NCI-H128 (cell line): ENCODE results near the gene PIK3CB.
"Not testable (repeated sequence)": the region's sequence is repeated elsewhere in the genome, so short reads cannot be mapped to it uniquely, and the experiment has no call there.

Experiments
- DNase-seq: peaks from one replicate; lab custom pipeline; 2025; ENCODE audit not compliant: unreplicated experiment; lab: John Stamatoyannopoulos, UW

Gene PIK3CB

DNA sequence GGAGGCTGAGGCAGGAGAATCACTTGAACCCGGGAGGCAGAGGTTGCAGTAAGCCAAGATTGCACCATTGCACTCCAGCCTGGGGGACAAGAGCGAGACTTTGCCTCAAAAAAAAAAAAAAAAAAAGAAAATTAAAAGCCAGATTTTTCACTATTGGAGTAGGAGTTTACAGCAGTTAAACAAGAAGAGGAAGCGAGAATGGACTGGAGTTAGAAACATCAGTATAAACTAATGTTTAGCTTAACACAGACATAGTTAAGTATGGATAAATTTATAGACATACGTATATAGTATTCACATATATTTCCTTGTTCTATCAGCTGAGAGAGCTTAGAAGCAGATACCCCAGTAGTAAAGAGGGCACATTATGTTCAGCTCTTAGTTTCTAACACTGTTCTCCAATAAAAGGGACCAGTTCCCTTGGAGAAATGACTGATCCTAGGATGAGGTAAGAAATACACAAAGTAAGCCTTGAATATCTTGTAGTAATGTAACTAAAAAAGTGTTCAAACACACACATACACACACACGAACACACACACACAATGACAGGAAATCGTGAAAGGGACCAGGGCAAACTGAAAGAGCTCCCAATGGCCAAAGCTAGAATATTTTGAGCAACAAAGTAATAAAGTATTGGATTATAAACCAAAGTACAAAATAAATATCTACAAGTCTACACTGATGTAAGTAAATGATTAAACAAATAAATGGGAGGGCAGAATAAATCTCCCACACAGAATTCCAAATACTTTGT, 25.1 kb downstream of the PIK3CB start:
- no peak for DNase-seq

GRCh38 chr3:138806376-138807080, 28.2 kb downstream of the PIK3CB start:
- no peak for DNase-seq

DNA sequence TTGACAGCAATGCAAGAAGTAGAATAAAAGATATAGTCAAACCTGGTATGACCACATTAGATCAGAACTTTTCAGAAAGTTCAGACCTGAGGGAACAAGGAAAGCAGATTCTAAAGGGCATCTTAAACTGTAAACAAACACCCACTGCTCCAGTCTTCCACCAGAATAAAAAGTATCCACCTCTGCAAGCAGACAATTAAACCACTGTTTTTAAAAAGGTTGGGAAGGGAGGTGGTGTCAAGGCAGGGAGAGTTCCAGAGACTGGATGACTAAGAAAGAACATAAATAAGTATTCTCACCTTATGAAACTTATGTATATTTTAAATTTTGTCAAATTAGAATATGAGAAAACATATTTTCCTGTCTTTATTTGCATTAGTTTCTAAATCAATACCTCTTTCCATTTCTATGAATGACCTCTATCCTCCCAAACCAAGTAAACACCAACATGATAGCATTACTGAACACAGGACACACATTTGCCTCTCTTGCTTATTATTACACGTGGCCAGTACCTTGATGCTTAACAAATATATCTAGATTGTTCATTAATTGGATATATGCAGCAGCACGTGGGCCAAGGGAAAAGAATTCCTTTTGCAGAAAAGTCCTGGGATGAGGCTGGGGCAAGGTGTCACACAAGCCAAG, 31.6 kb downstream of the PIK3CB start:
- no peak for DNase-seq

GRCh38 chr3:138802223-138802622, 32.5 kb downstream of the PIK3CB start:
- not testable (repeated sequence) for DNase-seq

- no peak for DNase-seq
Measured at GRCh38 chr3:138801792-138802191, 32.9 kb downstream of the PIK3CB start.

DNA sequence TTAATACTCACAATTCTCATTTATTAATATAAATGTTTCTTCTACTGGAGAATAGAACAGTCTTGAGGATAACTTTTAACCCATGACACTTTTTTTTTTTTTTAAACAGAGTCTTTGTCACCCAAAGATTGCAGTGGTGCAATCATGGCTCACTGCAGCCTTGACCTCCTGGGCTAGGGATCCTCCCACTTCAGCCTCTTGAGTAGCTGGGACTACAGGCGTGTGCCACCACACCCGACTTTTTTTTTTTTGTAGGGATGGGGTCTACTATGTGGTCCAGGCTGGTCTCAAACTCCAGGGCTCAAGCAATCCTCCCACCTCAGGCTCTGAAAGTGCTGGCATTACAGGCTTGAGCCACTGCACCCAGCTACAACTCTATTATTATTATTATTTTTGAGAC, 34.5 kb downstream of the PIK3CB start:
- no peak for DNase-seq

- no peak for DNase-seq
Measured at GRCh38 chr3:138799822-138800221, 34.9 kb downstream of the PIK3CB start.

- DNase-seq, result no peak
Measured at GRCh38 chr3:138797508-138798038, 37.2 kb downstream of the PIK3CB start.

GRCh38 chr3:138796761-138797160, 38.0 kb downstream of the PIK3CB start:
- DNase-seq, result no peak

- DNase-seq, result no peak
Measured at GRCh38 chr3:138786788-138787271, 47.9 kb downstream of the PIK3CB start.

- no peak for DNase-seq
Measured at GRCh38 chr3:138785951-138786350, 48.8 kb downstream of the PIK3CB start.

DNA sequence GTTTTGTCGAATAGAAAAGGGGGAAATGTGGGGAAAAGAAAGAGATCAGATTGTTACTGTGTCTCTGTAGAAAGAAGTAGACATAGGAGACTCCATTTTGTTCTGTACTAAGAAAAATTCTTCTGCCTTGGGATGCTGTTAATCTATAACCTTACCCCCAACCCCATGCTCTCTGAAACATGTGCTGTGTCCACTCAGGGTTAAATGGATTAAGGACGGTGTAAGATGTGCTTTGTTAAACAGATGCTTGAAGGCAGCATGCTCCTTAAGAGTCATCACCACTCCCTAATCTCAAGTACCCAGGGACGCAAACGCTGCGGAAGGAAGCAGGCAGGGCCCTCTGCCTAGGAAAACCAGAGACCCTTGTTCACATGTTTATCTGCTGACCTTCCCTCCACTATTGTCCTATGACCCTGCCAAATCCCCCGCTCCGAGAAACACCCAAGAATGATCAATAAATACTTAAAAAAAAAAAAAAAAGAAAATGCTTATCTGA, 49.3 kb downstream of the PIK3CB start:
- not testable (repeated sequence) for DNase-seq

GRCh38 chr3:138782755-138783154, 52.0 kb downstream of the PIK3CB start:
- DNase-seq, result no peak

DNA sequence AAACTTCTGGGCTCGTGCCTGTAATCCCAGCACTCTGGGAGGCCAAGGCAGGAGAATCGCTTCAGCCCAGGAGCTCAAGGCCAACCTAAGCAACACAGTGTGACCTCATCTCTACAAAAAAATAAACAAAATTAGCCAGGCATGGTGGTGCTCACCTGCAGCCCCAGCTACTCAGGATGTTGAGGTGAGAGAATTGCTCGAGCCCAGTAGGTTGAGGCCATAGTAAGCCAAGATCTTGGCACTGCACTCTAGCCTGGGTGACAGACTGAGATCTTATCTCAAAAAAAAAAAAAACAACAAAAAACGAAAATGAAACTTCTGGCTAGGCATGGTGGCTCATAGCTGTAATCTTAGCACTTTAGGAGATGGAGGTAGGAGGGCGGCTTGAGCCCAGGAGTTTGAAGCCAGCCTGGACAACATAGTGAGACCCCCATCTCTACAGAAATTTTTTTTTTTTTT, 53.7 kb downstream of the PIK3CB start:
- DNase-seq, result no peak

DNA sequence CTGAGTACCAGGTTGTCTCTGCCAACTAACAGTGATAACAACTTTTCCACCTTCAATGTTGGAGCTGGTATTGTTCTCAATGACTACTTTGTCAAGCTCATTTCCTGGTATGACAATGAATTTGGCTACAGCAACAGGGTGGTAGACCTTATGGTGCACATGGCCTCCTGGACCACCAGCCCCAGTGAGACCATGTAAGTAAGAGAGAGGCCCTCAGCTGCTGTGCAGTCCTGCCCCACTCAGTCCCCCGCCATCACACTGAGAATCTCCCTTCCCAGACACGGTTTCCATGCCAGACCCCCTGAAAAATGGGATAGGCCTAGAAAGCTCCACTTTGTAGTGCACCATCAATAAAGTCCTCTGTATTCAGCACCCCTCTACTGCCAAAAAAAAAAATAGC, 56.1 kb downstream of the PIK3CB start:
- no peak for DNase-seq

- no peak for DNase-seq
Measured at GRCh38 chr3:138776961-138777360, 57.8 kb downstream of the PIK3CB start.

DNA sequence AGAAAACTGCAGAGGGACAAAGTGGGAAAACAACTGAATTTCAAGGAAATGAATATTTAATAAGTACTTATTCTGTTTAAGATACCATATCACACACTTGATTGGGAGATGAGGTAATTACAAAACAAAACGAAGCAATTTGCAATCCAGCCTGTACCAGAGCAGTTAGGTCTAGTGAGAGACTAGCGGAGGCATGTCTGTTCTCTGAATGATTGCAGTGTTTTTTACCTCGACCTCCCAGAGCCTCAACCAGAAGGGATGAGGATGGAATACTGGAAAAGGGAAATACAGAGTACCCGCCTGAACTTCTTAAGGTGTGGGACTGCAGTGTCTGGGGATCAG, 59.5 kb downstream of the PIK3CB start:
- no peak for DNase-seq

- DNase-seq, result peak; percentile 97
Measured at GRCh38 chr3:138774529-138775253, 60.0 kb downstream of the PIK3CB start.

DNA sequence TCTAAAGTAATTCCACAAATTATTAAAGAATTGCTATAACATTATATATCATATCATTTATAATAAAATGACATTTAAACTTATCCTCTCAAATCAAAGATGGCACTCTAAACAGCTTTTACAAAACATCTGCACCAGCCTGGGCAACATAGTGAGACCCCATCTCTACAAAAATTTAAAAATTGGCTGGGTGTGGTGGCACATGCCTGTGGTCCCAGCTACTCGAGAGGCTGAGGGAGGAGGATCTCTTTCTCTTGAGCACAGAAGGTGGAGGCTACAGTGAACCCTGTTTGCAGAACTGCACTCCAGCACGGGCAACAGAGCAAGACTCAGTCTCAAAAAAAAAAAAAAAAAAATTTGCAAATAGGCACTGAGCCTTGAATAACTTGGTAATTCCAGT, 63.1 kb downstream of the PIK3CB start:
- no peak for DNase-seq

DNA sequence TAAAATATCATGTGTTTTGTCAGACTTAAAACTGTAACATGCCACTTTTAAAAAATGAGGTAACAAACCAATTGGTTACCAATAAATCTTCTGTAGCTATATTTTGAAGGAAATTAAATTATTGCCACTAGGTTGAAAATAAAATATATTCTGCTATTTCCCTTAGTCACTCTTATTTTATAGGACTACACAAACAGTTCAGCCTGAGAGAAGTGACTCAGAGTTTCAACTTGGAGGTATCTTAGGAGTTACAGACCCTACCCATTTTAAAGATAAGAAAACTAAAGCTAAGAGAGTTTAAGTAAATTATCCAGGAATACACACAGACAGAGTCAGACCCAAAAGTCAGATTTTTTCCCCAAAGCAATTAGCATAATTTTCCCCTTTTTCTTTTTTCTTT, 65.1 kb downstream of the PIK3CB start:
- DNase-seq, result no peak

GRCh38 chr3:138768946-138769345, 65.8 kb downstream of the PIK3CB start:
- no peak for DNase-seq
